ENCODE measurements around the gene PLCL2.

Gene PLCL2

GRCh38 chr3:17033516-17034168, 148.9 kb downstream of the PLCL2 start:
- H3K4me2 ChIP-seq: no peak overlapping the region
- H2AFZ ChIP-seq (ENCODE audit: low read depth): no peak overlapping the region
- H3K4me3 ChIP-seq (IDR thresholded peaks at IDR 0.05; ENCODE audit: insufficient read depth, low read depth, low read length): no peak overlapping the region
- no peaks in the 10 kb centered on the region for H3K79me2 ChIP-seq (ENCODE audit: insufficient read depth, low read depth)
- no peak overlapping the region for H3K27ac ChIP-seq
- no peaks in the 10 kb centered on the region for H4K20me1 ChIP-seq (ENCODE audit: insufficient read depth)
- no peak overlapping the region for H3K9ac ChIP-seq
- TF ChIP-seq, protein P1, sequence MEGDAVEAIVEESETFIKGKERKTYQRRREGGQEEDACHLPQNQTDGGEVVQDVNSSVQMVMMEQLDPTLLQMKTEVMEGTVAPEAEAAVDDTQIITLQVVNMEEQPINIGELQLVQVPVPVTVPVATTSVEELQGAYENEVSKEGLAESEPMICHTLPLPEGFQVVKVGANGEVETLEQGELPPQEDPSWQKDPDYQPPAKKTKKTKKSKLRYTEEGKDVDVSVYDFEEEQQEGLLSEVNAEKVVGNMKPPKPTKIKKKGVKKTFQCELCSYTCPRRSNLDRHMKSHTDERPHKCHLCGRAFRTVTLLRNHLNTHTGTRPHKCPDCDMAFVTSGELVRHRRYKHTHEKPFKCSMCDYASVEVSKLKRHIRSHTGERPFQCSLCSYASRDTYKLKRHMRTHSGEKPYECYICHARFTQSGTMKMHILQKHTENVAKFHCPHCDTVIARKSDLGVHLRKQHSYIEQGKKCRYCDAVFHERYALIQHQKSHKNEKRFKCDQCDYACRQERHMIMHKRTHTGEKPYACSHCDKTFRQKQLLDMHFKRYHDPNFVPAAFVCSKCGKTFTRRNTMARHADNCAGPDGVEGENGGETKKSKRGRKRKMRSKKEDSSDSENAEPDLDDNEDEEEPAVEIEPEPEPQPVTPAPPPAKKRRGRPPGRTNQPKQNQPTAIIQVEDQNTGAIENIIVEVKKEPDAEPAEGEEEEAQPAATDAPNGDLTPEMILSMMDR (conservative IDR thresholded peaks at IDR 0.05; ENCODE audit: low read depth, low read length): no peak
- H3K36me3 ChIP-seq (ENCODE audit: insufficient read depth): no peaks in the 10 kb centered on the region
- H3K27me3 ChIP-seq (ENCODE audit: insufficient read depth, low read depth): no peaks in the 10 kb centered on the region
- peaks cover 44% of the 10 kb centered on the region for H3K4me1 ChIP-seq (ENCODE audit: low read depth, poor library complexity, severe bottlenecking)

GRCh38 chr3:17035033-17035432, 150.3 kb downstream of the PLCL2 start:
- H2AFZ ChIP-seq (ENCODE audit: low read depth): no peak overlapping the region
- H3K36me3 ChIP-seq (ENCODE audit: insufficient read depth): no peaks in the 10 kb centered on the region
- H3K9ac ChIP-seq: no peak overlapping the region
- TF ChIP-seq, protein P1 (conservative IDR thresholded peaks at IDR 0.05; ENCODE audit: low read depth, low read length): no peak
- no peaks in the 10 kb centered on the region; the same call in 1 of the 2 replicates for H3K79me2 ChIP-seq (ENCODE audit: insufficient read depth, low read depth)
- H3K27ac ChIP-seq: no peak overlapping the region
- H3K4me1 ChIP-seq (ENCODE audit: low read depth, poor library complexity, severe bottlenecking): peaks cover 55% of the 10 kb centered on the region
- no peaks in the 10 kb centered on the region for H3K27me3 ChIP-seq (ENCODE audit: insufficient read depth, low read depth)
- no peak overlapping the region for H3K4me3 ChIP-seq (IDR thresholded peaks at IDR 0.05; ENCODE audit: insufficient read depth, low read depth, low read length)
- H3K4me2 ChIP-seq: no peak overlapping the region
- H4K20me1 ChIP-seq (ENCODE audit: insufficient read depth): no peaks in the 10 kb centered on the region

DNA sequence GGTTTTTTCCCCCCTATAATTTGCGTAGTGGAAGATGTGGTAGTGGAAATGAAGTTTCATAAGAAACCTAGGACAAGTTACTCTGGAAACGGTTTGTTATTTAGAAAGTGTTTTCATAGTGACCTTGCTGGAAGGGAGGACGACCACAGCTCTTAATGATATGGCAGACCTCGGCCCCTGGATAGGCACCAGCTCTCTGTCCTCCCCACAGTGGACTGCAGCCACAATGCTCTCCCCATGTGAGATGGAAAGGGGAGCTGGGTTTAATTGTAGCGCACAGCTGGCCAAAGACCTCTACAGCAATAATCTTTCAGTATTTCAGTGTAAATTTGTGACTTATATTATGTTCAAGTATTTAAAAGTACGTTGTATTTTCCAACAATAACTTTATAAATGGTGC, 151.2 kb downstream of the PLCL2 start:
- no peak overlapping the region for H2AFZ ChIP-seq (ENCODE audit: low read depth)
- TF ChIP-seq, protein P1 (conservative IDR thresholded peaks at IDR 0.05; ENCODE audit: low read depth, low read length): no peak
- peaks cover 2% of the 10 kb centered on the region; the same call in 1 of the 2 replicates for H3K79me2 ChIP-seq (ENCODE audit: insufficient read depth, low read depth)
- no peak overlapping the region for H3K27ac ChIP-seq
- H3K36me3 ChIP-seq (ENCODE audit: insufficient read depth): no peaks in the 10 kb centered on the region
- no peak overlapping the region for H3K4me3 ChIP-seq (IDR thresholded peaks at IDR 0.05; ENCODE audit: insufficient read depth, low read depth, low read length)
- no peaks in the 10 kb centered on the region for H3K27me3 ChIP-seq (ENCODE audit: insufficient read depth, low read depth)
- no peak overlapping the region for H3K9ac ChIP-seq
- peaks cover 57% of the 10 kb centered on the region for H3K4me1 ChIP-seq (ENCODE audit: low read depth, poor library complexity, severe bottlenecking)
- no peaks in the 10 kb centered on the region for H4K20me1 ChIP-seq (ENCODE audit: insufficient read depth)
- no peak overlapping the region for H3K4me2 ChIP-seq

DNA sequence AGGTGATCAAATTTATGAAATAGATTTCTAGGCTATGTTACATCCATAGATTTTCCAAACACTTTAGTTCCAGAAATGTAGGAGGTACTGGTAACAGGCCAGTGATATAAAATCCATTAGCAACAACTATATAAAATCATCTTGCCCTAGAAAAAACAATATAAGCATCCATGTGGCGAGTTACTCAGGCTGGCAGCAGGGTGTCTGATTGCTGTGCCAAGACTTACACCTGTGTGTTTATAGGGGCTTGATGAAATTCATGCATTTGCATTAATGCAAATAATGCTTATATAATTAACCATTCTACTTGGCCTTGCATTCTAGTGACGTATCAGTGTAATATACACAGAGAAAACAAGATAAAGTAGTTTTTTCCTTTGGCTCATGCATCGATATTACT, 153.4 kb downstream of the PLCL2 start:
- peaks cover 8% of the 10 kb centered on the region; the same call in 1 of the 2 replicates for H3K79me2 ChIP-seq (ENCODE audit: insufficient read depth, low read depth)
- H3K27ac ChIP-seq: no peak overlapping the region
- H4K20me1 ChIP-seq (ENCODE audit: insufficient read depth): no peaks in the 10 kb centered on the region
- no peak overlapping the region for H2AFZ ChIP-seq (ENCODE audit: low read depth)
- no peaks in the 10 kb centered on the region for H3K36me3 ChIP-seq (ENCODE audit: insufficient read depth)
- peaks cover 44% of the 10 kb centered on the region for H3K4me1 ChIP-seq (ENCODE audit: low read depth, poor library complexity, severe bottlenecking)
- H3K4me2 ChIP-seq: no peak overlapping the region
- TF ChIP-seq, protein P1 (conservative IDR thresholded peaks at IDR 0.05; ENCODE audit: low read depth, low read length): no peak
- no peak overlapping the region for H3K9ac ChIP-seq
- no peak overlapping the region for H3K4me3 ChIP-seq (IDR thresholded peaks at IDR 0.05; ENCODE audit: insufficient read depth, low read depth, low read length)
- no peaks in the 10 kb centered on the region for H3K27me3 ChIP-seq (ENCODE audit: insufficient read depth, low read depth)
